H9 (cell line): ENCODE results near the gene SH3TC2. TPM values are rescaled to one million over a fixed set of nuclear protein-coding genes. Genes with fewer than 3 reads are reported as not detected.

Experiments used
- DNase-seq: peaks from one replicate; pipeline ENCODE4 v3.0.0-alpha.2; 2017
- H2AFZ ChIP-seq: one replicate; pipeline ENCODE4 v1.6.1; 2013; ENCODE audit warnings: mild to moderate bottlenecking, low read length, control low read depth, moderate library complexity
- H2AK5ac ChIP-seq: 2 replicates; pipeline ENCODE4 v1.6.1; 2013; ENCODE audit warnings: low read length, control low read depth, mixed read lengths; ENCODE audit not compliant: insufficient read length
- H2BK120ac ChIP-seq: one replicate; pipeline ENCODE4 v1.6.1; 2013; ENCODE audit warnings: low read depth, mild to moderate bottlenecking, low read length, control low read depth, inconsistent platforms; ENCODE audit not compliant: poor library complexity, severe bottlenecking
- H2BK12ac ChIP-seq: 2 replicates; pipeline ENCODE4 v1.6.1; 2013; ENCODE audit warnings: low read length, control low read depth, mixed read lengths, low read depth; ENCODE audit not compliant: insufficient read length
- H2BK15ac ChIP-seq: 2 replicates; pipeline ENCODE4 v1.6.1; 2013; ENCODE audit warnings: low read depth, low read length, control low read depth
- H2BK20ac ChIP-seq: one replicate; pipeline ENCODE4 v1.6.1; 2013; ENCODE audit warnings: low read depth, mild to moderate bottlenecking, low read length, control low read depth, inconsistent platforms; ENCODE audit not compliant: poor library complexity, severe bottlenecking
- H2BK5ac ChIP-seq: 2 replicates; pipeline ENCODE4 v1.6.1; 2013; ENCODE audit warnings: low read length, control low read depth, mixed read lengths; ENCODE audit not compliant: insufficient read length
- H3K14ac ChIP-seq: 2 replicates; pipeline ENCODE4 v1.6.1; 2013; ENCODE audit warnings: low read length, control low read depth; ENCODE audit not compliant: insufficient read depth
- H3K18ac ChIP-seq: 2 replicates; pipeline ENCODE4 v1.6.1; 2013; ENCODE audit warnings: low read depth, mild to moderate bottlenecking, mixed read lengths, low read length, control low read depth; ENCODE audit not compliant: insufficient read length
- H3K23ac ChIP-seq: 2 replicates; pipeline ENCODE4 v1.6.1; 2013; ENCODE audit warnings: low read length, control low read depth, mixed read lengths, low read depth; ENCODE audit not compliant: insufficient read length
- H3K23me2 ChIP-seq: 2 replicates; pipeline ENCODE4 v1.6.1; 2013; ENCODE audit warnings: low read depth, mild to moderate bottlenecking, mixed read lengths, low read length, control low read depth; ENCODE audit not compliant: insufficient read length, poor library complexity, severe bottlenecking
- H3K27ac ChIP-seq: 2 replicates; pipeline ENCODE4 v1.5.1; 2013; ENCODE audit warnings: low read length, control low read depth, mixed read lengths, low read depth; ENCODE audit not compliant: insufficient read length
- H3K27me3 ChIP-seq: 2 replicates; pipeline ENCODE4 v1.6.1; 2013; ENCODE audit warnings: low read length, control low read depth, inconsistent platforms; ENCODE audit not compliant: insufficient read depth
- H3K4ac ChIP-seq: 2 replicates; pipeline ENCODE4 v1.6.1; 2013; ENCODE audit warnings: low read depth, mild to moderate bottlenecking, control low read depth, inconsistent platforms, low read length, moderate library complexity
- H3K4me1 ChIP-seq: 2 replicates; pipeline ENCODE4 v1.6.1; 2013; ENCODE audit warnings: low read length, control low read depth, inconsistent platforms; ENCODE audit not compliant: insufficient read depth
- H3K4me2 ChIP-seq: 2 replicates; pipeline ENCODE4 v1.6.1; 2013; ENCODE audit warnings: low read length, control low read depth, mixed read lengths; ENCODE audit not compliant: insufficient read length, insufficient read depth
- H3K56ac ChIP-seq: 2 replicates; pipeline ENCODE4 v1.6.1; 2013; ENCODE audit warnings: low read depth, mild to moderate bottlenecking, mixed read lengths, low read length, control low read depth; ENCODE audit not compliant: insufficient read length
- H3K79me1 ChIP-seq: 2 replicates; pipeline ENCODE4 v1.6.1; 2013; ENCODE audit warnings: low read depth, mild to moderate bottlenecking, moderate library complexity, low read length, control low read depth, inconsistent platforms; ENCODE audit not compliant: insufficient read depth, poor library complexity, severe bottlenecking
- H3K79me2 ChIP-seq: 2 replicates; pipeline ENCODE4 v1.6.1; 2013; ENCODE audit warnings: low read length, control low read depth, inconsistent platforms; ENCODE audit not compliant: insufficient read depth
- H3K9ac ChIP-seq: 2 replicates; pipeline ENCODE4 v1.6.1; 2013; ENCODE audit warnings: low read length, control low read depth, mixed read lengths; ENCODE audit not compliant: insufficient read length; ENCODE audit errors: extremely low read depth
- H3K9me3 ChIP-seq: one replicate; pipeline ENCODE4 v1.6.1; 2013; ENCODE audit warnings: low read depth, low read length, inconsistent platforms; ENCODE audit not compliant: control insufficient read depth
- H3T11ph ChIP-seq: one replicate; pipeline ENCODE4 v1.6.1; 2013; ENCODE audit warnings: mild to moderate bottlenecking, low read length, control low read depth, inconsistent platforms
- H4K20me1 ChIP-seq: one replicate; pipeline ENCODE4 v1.6.1; 2013; ENCODE audit not compliant: control insufficient read depth, insufficient read length, insufficient read depth
- H4K5ac ChIP-seq: 2 replicates; pipeline ENCODE4 v1.6.1; 2013; ENCODE audit warnings: low read depth, mild to moderate bottlenecking, mixed read lengths, low read length, control low read depth; ENCODE audit not compliant: insufficient read length
- H4K8ac ChIP-seq: replicated peaks from 2 replicates; pipeline ENCODE4 v1.6.1; 2013; ENCODE audit warnings: low read length, control low read depth, mixed read lengths, low read depth; ENCODE audit not compliant: insufficient read length
- H4K91ac ChIP-seq: 2 replicates; pipeline ENCODE4 v1.6.1; 2013; ENCODE audit warnings: low read depth, mild to moderate bottlenecking, moderate library complexity, mixed read lengths, low read length, control low read depth; ENCODE audit not compliant: insufficient read length
- H3K27ac Mint-ChIP-seq, 3 experiments: 2 replicates in 2 of 3; 3 replicates in 1 of 3; pipeline ENCODE4 v1.8.0; 2020 to 2021; ENCODE audit warnings: mixed read lengths in 3 of 3, mild to moderate bottlenecking in 1 of 3, moderate library complexity in 1 of 3
- H3K27me3 Mint-ChIP-seq: 2 replicates; pipeline ENCODE4 v1.8.0; 2021; ENCODE audit warnings: low read depth, mild to moderate bottlenecking, moderate library complexity, mixed read lengths
- H3K36me3 Mint-ChIP-seq, 3 experiments: 2 replicates in 2 of 3; 3 replicates in 1 of 3; pipeline ENCODE4 v1.8.0; 2020 to 2021; ENCODE audit warnings: low read depth in 3 of 3, mixed read lengths in 3 of 3; ENCODE audit not compliant: insufficient read depth in 1 of 3
- H3K4me1 Mint-ChIP-seq, 2 experiments: 2 replicates each; pipeline ENCODE4 v1.8.0; 2020; ENCODE audit warnings: mixed read lengths in 2 of 2
- H3K4me3 Mint-ChIP-seq, 2 experiments: 2 replicates in 1 of 2; 3 replicates in 1 of 2; pipeline ENCODE4 v1.8.0; 2020 to 2021; ENCODE audit warnings: mild to moderate bottlenecking in 2 of 2, mixed read lengths in 2 of 2, moderate library complexity in 1 of 2
- H3K9me3 Mint-ChIP-seq, 2 experiments: 2 replicates in 1 of 2; 3 replicates in 1 of 2; pipeline ENCODE4 v1.8.0; 2020; ENCODE audit warnings: mild to moderate bottlenecking in 2 of 2, mixed read lengths in 2 of 2, moderate library complexity in 1 of 2
- CTCF ChIP-seq: fragments of 200-600 bp; sonication (generic); conservative IDR thresholded peaks from 3 replicates; pipeline ENCODE4 v1.8.0; 2021; ENCODE audit warnings: antibody characterized with exemption, mild to moderate bottlenecking
- WGBS: extraction: QIAGEN DNeasy Blood & Tissue Kit; methylation state at CpG from one replicate; pipeline ENCODE4 v1.1.7; 2013; ENCODE audit warnings: missing lambda C conversion rate, low lambda C conversion rate, mixed read lengths; ENCODE audit not compliant: insufficient read length; ENCODE audit errors: extremely low coverage; 5-methylcytosine and 5-hydroxymethylcytosine counted together
- total RNA-seq: library from RNA; stranded (reverse); gene quantifications from 2 replicates; pipeline ENCODE4 v1.2.1, GENCODE V29; 2021

Gene SH3TC2
- total RNA-seq, 1 experiment from 2014 or later, result not detected

GRCh38 chr5:149006426-149006825, 56.4 kb downstream of the SH3TC2 start:
- peaks cover 8% of the 10 kb centered on the region in 2 experiments; a peak in 3 of 4 replicates for H3K4me1 Mint-ChIP-seq
- H4K20me1 ChIP-seq, result no peaks in the 10 kb centered on the region
- no peak overlapping the region; a peak in 1 of 7 replicates for H3K27ac Mint-ChIP-seq
- H3K23me2 ChIP-seq, result no peaks in the 10 kb centered on the region
- no peaks in the 10 kb centered on the region for H3K9me3 ChIP-seq
- H4K8ac ChIP-seq, result no peak overlapping the region
- H3K56ac ChIP-seq, result no peak overlapping the region
- no peak overlapping the region for H3K4ac ChIP-seq
- no peaks in the 10 kb centered on the region for H3K27me3 Mint-ChIP-seq
- TF ChIP-seq CTCF, result no peak
- no peak overlapping the region for H3K9ac ChIP-seq
- no peaks in the 10 kb centered on the region for H3K9me3 Mint-ChIP-seq
- no peak overlapping the region for H2BK15ac ChIP-seq
- H3K4me2 ChIP-seq, result no peak overlapping the region
- H3K4me1 ChIP-seq, result 0 out of 2 replicates have a peak, but pooled peaks cover 2% of the 10 kb centered on the region
- no peaks in the 10 kb centered on the region for H3K79me2 ChIP-seq
- H2BK5ac ChIP-seq, result no peak overlapping the region
- H4K91ac ChIP-seq, result no peak overlapping the region
- H3K4me3 Mint-ChIP-seq, result no peak overlapping the region
- no peak overlapping the region for H3K27ac ChIP-seq
- no peak for DNase-seq
- no peak overlapping the region for H2AFZ ChIP-seq
- H3K23ac ChIP-seq, result no peak overlapping the region
- H3K18ac ChIP-seq, result no peak overlapping the region
- no peak overlapping the region for H2BK120ac ChIP-seq
- no peak overlapping the region for H3K14ac ChIP-seq
- no peak overlapping the region for H4K5ac ChIP-seq
- no peaks in the 10 kb centered on the region for H3K36me3 Mint-ChIP-seq
- H2AK5ac ChIP-seq, result no peak overlapping the region
- WGBS, result no CpG with 5 or more reads among the region's 1 CpG
- no peak overlapping the region for H3T11ph ChIP-seq
- H3K27me3 ChIP-seq, result no peaks in the 10 kb centered on the region; the same call in 1 of the 2 replicates
- no peak overlapping the region for H2BK20ac ChIP-seq
- no peaks in the 10 kb centered on the region for H3K79me1 ChIP-seq
- no peak overlapping the region for H2BK12ac ChIP-seq
